Nucleus accumbens (tissue), 56 donors: ENCODE measurements around the gene PDXK.
"Not testable (repeated sequence)": the region's sequence is repeated elsewhere in the genome, so short reads cannot be mapped to it uniquely, and the experiment has no call there.

Source experiments
- DNase-seq, 56 donors: peaks; one replicate each; lab custom pipeline; 2025; lab: John Stamatoyannopoulos, UW

The PDXK gene

DNA sequence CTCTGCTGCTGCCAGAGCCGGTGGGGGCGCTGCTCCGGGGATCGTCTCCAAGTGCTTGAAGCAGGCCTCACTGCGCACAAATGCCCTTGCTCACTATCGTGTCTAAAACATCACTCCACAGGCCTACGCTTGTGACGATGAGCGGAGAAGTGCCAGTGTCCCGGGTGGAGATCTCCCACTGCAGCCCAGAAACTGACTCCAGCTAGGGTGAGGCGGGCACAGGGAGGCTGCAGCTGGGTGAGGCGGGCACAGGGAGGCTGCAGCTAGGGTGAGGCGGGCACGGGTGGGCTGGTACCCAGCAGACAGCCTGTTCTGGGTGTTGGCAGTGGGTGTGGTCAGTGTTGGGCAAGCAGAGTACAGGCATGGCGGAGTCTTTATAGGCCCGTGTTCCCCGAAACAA lies 22.7 kb upstream of the PDXK start:
- DNase-seq = no peak

DNA sequence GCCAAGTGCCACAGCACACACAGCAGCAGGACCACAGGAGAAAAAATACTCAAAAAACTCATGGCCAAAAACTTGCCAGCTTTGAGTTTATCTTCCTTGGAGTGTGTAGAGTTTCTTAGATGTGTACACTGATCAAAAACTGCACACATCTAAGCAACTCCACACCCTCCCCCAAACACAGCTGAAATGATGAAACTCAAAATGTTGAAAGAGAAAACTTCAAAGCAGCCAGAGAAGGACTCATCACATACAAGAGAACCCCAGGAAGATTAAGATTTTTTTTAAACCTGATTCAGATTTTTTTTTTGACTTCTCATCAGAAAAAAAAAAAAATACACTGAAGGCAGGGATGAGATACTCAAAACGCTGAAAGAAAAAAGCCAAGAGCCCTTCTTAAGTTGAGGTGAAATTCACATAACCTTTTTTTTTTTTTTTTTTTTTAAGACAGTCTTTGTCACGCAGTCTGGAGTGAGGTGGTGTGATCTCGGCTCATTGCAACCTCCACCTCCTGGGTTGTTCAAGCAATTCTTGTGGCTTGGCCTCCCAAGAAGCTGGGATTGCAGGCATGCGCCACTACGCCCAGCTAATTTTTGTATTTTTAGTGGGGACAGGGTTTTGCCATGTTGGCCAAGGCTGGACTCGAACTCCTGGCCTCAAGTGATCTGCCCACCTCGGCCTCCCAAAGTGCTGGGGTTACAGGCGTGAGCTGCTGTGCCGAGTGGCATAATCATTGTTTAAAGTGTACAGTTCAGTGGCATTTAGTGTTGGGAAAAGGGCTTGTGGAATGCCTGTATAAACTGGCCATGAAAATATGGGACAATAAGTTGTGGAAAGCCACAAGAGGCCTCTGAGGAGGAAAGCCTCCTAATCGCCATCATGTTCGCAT lies 20.9 kb upstream of the PDXK start:
- DNase-seq = no peak

- not testable (repeated sequence) for DNase-seq
These were observed 19.5 kb upstream of the PDXK start for GRCh38 chr21:43699492-43699777.

GRCh38 chr21:43699933-43700599 lies 18.9 kb upstream of the PDXK start:
- no peak for DNase-seq

DNA sequence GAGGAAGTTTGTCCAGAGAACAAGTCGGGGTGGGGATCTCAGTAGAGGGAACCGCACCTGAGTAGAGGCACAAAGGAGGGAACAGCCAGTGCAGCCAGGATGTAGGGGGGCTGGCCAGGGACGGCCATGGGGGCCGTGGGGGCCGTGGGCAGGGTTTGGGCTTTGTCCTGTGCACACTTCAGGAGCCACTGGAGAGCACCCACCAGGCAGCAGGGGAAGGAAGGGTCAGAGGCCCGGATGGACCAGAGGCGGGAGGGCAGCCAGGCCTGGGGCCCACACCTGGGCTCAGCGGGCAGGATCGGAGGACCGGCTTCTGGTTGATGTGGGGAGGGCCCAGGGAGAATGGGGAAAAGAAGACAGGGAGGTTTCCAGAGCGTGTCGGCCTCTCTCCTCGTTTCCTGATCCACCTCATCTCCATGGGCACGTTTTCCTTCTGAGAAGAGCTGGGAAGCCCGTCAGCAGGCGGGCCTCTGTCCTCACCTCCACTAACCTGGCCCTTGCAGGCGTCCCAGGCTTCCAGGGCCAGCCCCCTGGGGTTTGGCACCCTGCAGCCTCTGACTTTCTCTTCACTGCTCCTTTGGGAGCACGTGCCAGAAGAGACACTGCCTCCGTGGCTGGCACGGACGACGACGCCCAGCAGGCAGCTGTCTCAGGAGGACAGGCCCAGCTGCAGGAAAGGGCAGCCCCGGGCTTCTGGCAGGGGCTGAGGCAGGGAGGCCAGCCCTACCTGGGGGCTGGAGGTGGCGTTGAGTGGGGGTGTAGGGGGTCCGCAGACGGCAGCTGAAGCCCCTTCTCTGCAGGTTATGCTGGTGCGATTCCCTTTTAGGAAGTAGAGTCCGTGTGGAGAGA lies 16.8 kb upstream of the PDXK start:
- no peak for DNase-seq

GRCh38 chr21:43702785-43703034 lies 16.2 kb upstream of the PDXK start:
- peak in 2 of 56 donors; percentile 54 to 70 for DNase-seq

DNA sequence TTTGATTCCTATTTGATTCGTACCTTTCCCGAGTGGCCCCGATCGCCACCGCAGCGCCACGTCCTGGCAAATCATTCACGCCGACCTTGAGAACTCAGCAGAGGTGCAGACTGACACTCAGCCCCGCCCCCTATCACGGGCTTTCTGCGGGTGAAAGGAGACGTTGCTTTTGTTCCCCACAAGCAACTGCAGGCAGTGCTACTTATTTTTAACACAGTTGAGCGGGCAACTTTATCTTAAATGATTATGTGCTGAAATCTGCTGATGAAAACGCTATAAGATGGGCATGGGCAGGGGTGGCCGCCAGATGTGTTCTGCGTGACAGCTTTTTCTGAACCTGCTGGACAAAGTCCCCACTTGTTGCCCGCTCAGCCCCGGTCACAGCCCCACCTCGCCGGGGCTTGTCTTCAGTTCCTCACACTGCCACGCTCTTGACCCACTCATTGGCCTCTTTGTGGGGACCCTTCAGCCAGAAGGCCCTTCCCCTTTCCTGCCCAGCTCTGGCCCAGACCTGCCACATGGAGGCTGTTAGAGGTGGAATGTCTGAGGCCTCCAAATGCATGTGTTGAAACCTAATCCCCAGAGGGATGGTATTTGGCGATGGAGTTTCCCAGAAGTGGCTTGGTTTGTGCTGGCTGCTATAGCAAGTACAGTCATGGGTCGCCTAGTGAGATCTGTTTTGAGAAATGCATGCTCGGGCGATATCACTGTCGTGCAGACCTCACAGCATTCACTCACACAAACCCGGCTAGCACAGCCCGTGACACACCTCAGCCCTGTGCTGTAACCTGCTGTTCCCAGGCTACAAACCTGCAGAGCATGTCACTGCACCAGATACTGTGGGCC lies 15.7 kb upstream of the PDXK start:
- DNase-seq = peak in 24 of 56 donors; percentile 19 to 74 (median 39)

GRCh38 chr21:43707462-43707861 lies 11.5 kb upstream of the PDXK start:
- no peak for DNase-seq

GRCh38 chr21:43708745-43709381 lies 10.1 kb upstream of the PDXK start:
- DNase-seq = no peak

DNA sequence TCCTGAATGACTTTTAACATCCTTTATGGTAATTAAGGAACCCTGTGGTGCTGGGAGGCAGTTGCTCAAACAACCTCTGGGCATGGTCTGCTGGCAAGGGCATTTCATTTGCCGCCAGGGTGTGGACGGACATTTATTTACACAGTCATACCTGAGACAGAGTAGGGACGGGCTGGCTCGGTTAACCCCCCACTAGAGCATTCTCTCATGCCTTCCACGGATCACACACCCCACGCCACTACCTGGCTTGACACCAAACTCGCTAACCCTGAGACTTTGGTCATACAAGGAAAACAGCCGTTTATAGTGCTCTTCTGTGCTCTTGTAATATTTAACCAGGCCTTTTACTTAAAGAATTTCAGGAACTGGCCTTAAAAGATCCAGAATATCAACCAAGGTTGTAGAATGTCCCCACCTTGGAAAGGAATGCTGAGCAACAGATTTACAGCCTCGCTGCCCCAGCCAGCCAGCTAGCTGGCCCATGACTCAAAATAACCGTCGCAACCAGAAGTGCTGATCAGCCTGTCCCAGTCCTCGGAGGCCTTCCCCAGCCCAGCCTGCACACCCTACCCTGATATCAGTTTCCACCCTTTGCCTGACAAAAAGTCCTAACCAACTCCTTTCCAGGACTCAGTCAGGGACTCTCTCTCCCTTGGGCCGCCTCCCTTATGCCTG lies 6.5 kb upstream of the PDXK start:
- DNase-seq = no peak

DNA sequence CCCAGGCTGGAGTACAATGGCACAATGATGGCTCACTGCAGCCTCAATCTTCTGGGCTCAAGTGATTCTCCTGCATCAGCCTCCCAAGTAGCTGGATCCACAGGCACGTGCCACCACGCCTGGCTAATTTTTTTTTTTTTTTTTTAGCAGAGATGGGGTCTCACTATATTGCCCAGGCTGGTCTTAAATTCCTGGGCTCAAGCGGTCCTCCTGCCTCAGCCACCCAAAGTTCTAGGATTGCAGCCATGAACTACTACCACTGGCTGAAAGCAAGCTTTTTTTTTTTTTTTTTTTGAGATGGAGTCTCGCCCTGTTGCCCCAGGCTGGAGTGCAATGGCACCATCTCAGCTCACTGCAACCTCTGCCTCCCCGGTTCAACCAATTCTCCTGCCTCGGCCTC lies 5.8 kb upstream of the PDXK start:
- DNase-seq = not testable (repeated sequence)

DNA sequence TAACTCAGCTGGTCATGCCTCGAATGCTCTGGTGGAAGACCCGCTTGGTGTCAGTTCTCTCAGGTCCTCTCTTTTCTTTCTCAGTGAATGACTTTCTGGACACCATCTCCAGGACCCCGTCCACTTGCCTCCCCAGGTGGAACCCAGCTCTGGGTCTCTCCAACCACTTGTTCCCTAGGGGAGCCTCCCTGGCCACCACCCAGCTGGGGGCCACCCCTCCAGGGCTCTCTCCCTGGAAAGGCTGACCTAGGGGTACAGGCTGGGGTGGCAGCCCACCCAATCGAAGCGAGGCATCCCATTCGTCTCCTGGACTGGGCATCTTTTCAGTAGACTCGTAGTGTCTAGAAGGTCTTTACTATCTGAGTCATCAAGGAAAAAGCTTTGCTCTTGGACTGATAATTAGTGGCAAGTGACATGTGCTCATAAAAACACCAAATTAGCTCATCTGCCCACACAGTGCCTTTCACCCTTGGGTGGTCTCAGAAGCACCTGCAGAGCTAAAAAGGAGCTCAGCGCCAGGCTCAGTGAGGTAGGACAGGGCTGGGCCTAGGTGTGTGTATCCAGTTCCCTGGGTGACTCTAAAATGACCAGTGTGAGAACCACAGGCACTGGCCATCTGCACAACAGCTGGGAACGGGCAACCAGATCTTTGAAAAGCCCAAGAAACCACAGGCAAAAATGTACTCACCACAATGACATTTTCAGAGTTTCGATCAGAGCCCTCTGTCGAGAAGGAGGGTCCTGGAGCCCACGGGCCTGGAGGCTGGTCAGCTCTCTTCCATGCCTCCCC lies 2.4 kb upstream of the PDXK start:
- no peak for DNase-seq

GRCh38 chr21:43717166-43717853 lies 1.6 kb upstream of the PDXK start:
- no peak for DNase-seq

- no peak for DNase-seq
These were observed 710 bp upstream of the PDXK start for GRCh38 chr21:43717967-43718871.

DNA sequence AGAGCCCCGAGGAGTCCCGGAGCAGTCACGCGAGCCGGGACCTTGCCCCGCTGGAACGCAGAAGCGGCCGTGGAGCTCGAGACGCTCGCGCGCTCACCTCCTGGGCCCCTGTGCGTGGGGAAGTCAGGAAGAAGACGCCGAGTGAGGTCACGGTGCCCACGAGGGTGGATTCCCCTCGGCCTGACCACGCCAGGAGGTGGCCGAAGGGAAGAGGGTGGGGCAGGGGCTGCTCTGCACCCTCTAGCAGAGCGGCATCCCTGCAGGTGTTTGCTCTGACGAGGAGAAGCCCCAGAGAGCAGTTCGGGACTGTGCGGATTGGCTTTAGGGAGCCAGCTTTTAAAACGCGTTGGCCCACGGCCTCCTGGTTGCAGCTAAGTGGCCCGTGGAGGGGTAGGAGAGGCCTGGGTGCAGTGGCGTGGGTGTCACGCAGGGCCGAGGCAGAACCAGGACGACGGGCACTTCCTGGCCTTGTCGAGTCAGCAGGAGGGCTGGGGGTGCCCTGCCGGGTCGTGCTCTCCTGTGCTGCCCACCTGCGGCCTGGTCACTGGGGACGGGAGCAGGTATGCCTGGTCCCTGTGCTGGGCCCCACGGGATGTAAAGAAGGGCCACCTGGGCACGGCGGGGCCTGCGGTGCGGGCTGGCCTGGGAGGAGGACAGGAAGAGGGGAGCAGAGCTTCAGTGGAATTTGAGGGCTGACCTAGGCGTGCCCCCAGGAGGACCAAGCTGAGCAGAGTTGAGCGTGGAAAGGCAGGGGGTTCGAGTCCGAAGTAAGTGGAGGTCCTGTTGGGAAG lies 1.0 kb downstream of the PDXK start:
- peak in 1 of 56 donors; percentile 31 for DNase-seq

- no peak for DNase-seq
These were observed 1.7 kb downstream of the PDXK start for GRCh38 chr21:43720539-43721166.
